Measurements from ENCODE around the gene PPP1R15B.

PPP1R15B gene

GRCh38 chr1:204361781-204362180 is 49.8 kb downstream of the PPP1R15B start:
- no peak for DNase-seq

- no peak for DNase-seq
These were observed 50.3 kb downstream of the PPP1R15B start for GRCh38 chr1:204361341-204361771.

GRCh38 chr1:204360314-204360713 is 51.3 kb downstream of the PPP1R15B start:
- DNase-seq, result no peak

- no peak for DNase-seq
These were observed 52.0 kb downstream of the PPP1R15B start, which contains the start of gene PLEKHA6 for GRCh38 chr1:204359474-204360255. Gene PLEKHA6 (minus strand): TSS chr1:204359929. CDS start chr1:204273727, 86,202 bp downstream.

GRCh38 chr1:204359131-204359473 is 52.5 kb downstream of the PPP1R15B start:
- DNase-seq, result no peak

GRCh38 chr1:204358605-204359004 is 53.0 kb downstream of the PPP1R15B start:
- DNase-seq, result no peak

GRCh38 chr1:204357551-204358490 is 53.8 kb downstream of the PPP1R15B start:
- no peak for DNase-seq

- no peak for DNase-seq
These were observed 54.6 kb downstream of the PPP1R15B start for GRCh38 chr1:204356997-204357396.

GRCh38 chr1:204355913-204356312 is 55.7 kb downstream of the PPP1R15B start:
- DNase-seq, result no peak

- DNase-seq, result no peak
These were observed 57.0 kb downstream of the PPP1R15B start for GRCh38 chr1:204354579-204354978.

Measured in stimulated activated CD8-positive, alpha-beta memory T cell treated with anti-CD3 and anti-CD28 coated beads, Interleukin-4, amount 100 ng/mL, for 48 hours (primary cell).